ENCODE results near the gene NCOA1. TPM values are rescaled to one million over a fixed set of nuclear protein-coding genes. Genes with fewer than 3 reads are reported as not detected.

Gene NCOA1
- polyA plus RNA-seq, 1 donor from 2014 or later = 23.0 TPM

- Histone ChIP-seq H3K79me2 (replicated peaks; ENCODE audit: insufficient read depth, low read length) (no peaks in the 10 kb centered on the region), H3K9ac (ENCODE audit: low read length) (no peak overlapping the region), H4K20me1 (ENCODE audit: insufficient read depth) (no peaks in the 10 kb centered on the region), H3K4me2 (ENCODE audit: low read length) (no peak overlapping the region), H3K36me3 (ENCODE audit: insufficient read depth, low read length) (no peaks in the 10 kb centered on the region), H3K9me2 (ENCODE audit: insufficient read depth, low read length) (no peaks in the 10 kb centered on the region), H3K4me3 (ENCODE audit: low read length) (no peak overlapping the region), H2AFZ (ENCODE audit: low read depth, low read length) (no peak overlapping the region), H3F3A (ENCODE audit: insufficient read depth, low read length, poor library complexity, severe bottlenecking) (no peaks in the 10 kb centered on the region), H3K9me3 (ENCODE audit: low read length) (no peaks in the 10 kb centered on the region), H3K27ac (ENCODE audit: low read length) (no peak overlapping the region), H3K27me3 (ENCODE audit: insufficient read depth, low read depth, low read length) (no peaks in the 10 kb centered on the region)
- TF ChIP-seq CTCF (IDR thresholded peaks at IDR 0.05; ENCODE audit: poor library complexity, severe bottlenecking) (no peak), SMC3 (conservative IDR thresholded peaks at IDR 0.05; ENCODE audit: poor library complexity) (no peak), EZH2 (IDR thresholded peaks at IDR 0.05; ENCODE audit: borderline replicate concordance, insufficient read depth, low read length, poor library complexity, severe bottlenecking) (no peak), EP300 (conservative IDR thresholded peaks at IDR 0.05; ENCODE audit: poor library complexity, severe bottlenecking) (no peak), RAD21 (conservative IDR thresholded peaks at IDR 0.05) (no peak), TAF1 (IDR thresholded peaks at IDR 0.05; ENCODE audit: low read depth) (no peak), MXI1 (conservative IDR thresholded peaks at IDR 0.05; ENCODE audit: poor library complexity, severe bottlenecking) (no peak), POLR2AphosphoS5 (IDR thresholded peaks at IDR 0.05) (no peak)
- TF ChIP-seq, protein P1, sequence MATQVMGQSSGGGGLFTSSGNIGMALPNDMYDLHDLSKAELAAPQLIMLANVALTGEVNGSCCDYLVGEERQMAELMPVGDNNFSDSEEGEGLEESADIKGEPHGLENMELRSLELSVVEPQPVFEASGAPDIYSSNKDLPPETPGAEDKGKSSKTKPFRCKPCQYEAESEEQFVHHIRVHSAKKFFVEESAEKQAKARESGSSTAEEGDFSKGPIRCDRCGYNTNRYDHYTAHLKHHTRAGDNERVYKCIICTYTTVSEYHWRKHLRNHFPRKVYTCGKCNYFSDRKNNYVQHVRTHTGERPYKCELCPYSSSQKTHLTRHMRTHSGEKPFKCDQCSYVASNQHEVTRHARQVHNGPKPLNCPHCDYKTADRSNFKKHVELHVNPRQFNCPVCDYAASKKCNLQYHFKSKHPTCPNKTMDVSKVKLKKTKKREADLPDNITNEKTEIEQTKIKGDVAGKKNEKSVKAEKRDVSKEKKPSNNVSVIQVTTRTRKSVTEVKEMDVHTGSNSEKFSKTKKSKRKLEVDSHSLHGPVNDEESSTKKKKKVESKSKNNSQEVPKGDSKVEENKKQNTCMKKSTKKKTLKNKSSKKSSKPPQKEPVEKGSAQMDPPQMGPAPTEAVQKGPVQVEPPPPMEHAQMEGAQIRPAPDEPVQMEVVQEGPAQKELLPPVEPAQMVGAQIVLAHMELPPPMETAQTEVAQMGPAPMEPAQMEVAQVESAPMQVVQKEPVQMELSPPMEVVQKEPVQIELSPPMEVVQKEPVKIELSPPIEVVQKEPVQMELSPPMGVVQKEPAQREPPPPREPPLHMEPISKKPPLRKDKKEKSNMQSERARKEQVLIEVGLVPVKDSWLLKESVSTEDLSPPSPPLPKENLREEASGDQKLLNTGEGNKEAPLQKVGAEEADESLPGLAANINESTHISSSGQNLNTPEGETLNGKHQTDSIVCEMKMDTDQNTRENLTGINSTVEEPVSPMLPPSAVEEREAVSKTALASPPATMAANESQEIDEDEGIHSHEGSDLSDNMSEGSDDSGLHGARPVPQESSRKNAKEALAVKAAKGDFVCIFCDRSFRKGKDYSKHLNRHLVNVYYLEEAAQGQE (IDR thresholded peaks at IDR 0.05; ENCODE audit: borderline replicate concordance) = no peak
These were observed 280.0 kb downstream of the NCOA1 start for GRCh38 chr2:24771061-24771460.

- Histone ChIP-seq H3K27ac (ENCODE audit: low read length) (no peak overlapping the region), H3K9ac (ENCODE audit: low read length) (no peak overlapping the region), H3F3A (ENCODE audit: insufficient read depth, low read length, poor library complexity, severe bottlenecking) (no peaks in the 10 kb centered on the region), H2AFZ (ENCODE audit: low read depth, low read length) (no peak overlapping the region), H3K36me3 (ENCODE audit: insufficient read depth, low read length) (no peaks in the 10 kb centered on the region), H3K4me2 (ENCODE audit: low read length) (no peak overlapping the region), H3K27me3 (ENCODE audit: insufficient read depth, low read depth, low read length) (no peaks in the 10 kb centered on the region), H3K4me3 (ENCODE audit: low read length) (no peak overlapping the region), H4K20me1 (ENCODE audit: insufficient read depth) (no peaks in the 10 kb centered on the region), H3K9me2 (ENCODE audit: insufficient read depth, low read length) (no peaks in the 10 kb centered on the region), H3K79me2 (replicated peaks; ENCODE audit: insufficient read depth, low read length) (no peaks in the 10 kb centered on the region), H3K9me3 (ENCODE audit: low read length) (no peaks in the 10 kb centered on the region)
- no peak for TF ChIP-seq SMC3 (conservative IDR thresholded peaks at IDR 0.05; ENCODE audit: poor library complexity)
- TF ChIP-seq EP300 (conservative IDR thresholded peaks at IDR 0.05; ENCODE audit: poor library complexity, severe bottlenecking) = no peak
- no peak for TF ChIP-seq EZH2 (IDR thresholded peaks at IDR 0.05; ENCODE audit: borderline replicate concordance, insufficient read depth, low read length, poor library complexity, severe bottlenecking)
- no peak for TF ChIP-seq TAF1 (IDR thresholded peaks at IDR 0.05; ENCODE audit: low read depth)
- no peak for TF ChIP-seq CTCF (IDR thresholded peaks at IDR 0.05; ENCODE audit: poor library complexity, severe bottlenecking)
- TF ChIP-seq, protein P1 (IDR thresholded peaks at IDR 0.05; ENCODE audit: borderline replicate concordance) = no peak
- TF ChIP-seq RAD21 (conservative IDR thresholded peaks at IDR 0.05) = no peak
- TF ChIP-seq MXI1 (conservative IDR thresholded peaks at IDR 0.05; ENCODE audit: poor library complexity, severe bottlenecking) = no peak
- TF ChIP-seq POLR2AphosphoS5 (IDR thresholded peaks at IDR 0.05) = no peak
These were observed 280.9 kb downstream of the NCOA1 start for GRCh38 chr2:24771764-24772586.
